HG03060 (cell line): ENCODE data around the gene TFR2.

ENCODE experiments used
- ATAC-seq: cut with Tn5 transposase; IDR thresholded peaks from one replicate; pipeline ENCODE4 v1.9.1; 2021; ENCODE audit warnings: low read depth, moderate number of reproducible peaks; ENCODE audit not compliant: unreplicated experiment

Gene TFR2

DNA sequence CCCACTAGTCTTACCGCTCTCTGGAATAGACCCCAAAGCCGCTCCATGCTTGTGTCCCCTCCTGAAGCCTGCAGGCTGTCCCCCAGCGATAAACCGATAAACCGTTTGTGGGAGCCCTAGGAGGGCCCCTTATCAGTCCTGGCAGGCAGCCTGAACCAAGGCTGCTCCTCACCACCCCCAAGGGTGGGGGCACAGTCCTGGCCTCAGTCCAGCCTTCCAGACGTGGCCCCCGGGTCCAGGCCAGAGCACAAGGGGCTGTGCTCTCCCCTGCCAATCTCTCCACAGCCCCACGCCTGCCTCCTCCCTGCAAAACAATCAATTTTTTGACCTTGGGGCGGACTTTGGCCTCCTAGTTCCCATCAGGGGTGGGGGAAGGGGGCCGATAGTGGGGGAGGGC lies at the start of gene TFR2:
Gene TFR2, minus strand, starts transcription at position 90 of the 397 bp plus-strand sequence. Its CDS starts 43 bp downstream, at position 47.
- no peak for ATAC-seq

DNA sequence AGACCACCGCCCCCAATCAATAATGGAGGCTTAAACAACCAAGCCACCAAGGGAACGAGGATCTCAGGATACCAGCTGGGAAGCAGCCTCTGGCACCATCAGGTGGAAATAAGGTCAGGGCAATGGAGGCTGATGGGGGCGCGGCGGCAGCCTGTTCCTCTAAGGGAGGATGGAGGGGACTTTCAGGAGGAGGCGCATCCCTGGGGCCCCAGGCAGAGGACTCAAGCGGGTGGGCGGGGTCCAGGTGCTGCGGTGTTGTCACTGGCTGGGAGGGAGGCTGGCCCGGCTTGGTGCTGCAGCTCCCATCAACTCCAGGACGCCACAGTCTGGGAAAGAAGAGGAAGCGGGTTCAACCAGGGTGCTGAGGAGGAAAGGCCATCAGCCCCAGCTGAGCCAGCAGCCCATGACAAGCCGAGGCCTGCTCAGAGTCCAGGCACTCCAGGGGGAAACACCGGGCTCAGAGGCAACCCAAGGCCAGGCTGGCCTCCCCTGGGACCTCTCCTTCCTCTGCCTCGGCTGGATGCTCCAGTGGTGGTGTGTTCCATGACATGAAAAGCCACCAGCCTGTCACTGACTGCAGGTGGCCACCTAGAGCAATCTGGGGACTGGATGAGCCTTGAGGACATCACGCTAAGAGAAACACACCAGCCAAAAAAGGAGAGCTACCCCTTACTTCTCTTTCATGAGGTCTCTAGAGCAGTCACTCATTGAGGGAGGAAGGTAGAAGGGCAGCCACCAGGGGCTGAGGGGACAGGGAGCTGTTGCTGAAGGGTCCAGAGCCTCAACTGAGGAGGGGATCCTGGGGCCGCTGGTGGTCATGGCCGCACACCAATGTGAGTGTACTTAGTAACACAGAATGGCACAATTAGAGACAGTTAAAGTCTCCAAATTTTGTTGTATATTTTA lies 48.1 kb upstream of the TFR2 start:
- no peak for ATAC-seq

DNA sequence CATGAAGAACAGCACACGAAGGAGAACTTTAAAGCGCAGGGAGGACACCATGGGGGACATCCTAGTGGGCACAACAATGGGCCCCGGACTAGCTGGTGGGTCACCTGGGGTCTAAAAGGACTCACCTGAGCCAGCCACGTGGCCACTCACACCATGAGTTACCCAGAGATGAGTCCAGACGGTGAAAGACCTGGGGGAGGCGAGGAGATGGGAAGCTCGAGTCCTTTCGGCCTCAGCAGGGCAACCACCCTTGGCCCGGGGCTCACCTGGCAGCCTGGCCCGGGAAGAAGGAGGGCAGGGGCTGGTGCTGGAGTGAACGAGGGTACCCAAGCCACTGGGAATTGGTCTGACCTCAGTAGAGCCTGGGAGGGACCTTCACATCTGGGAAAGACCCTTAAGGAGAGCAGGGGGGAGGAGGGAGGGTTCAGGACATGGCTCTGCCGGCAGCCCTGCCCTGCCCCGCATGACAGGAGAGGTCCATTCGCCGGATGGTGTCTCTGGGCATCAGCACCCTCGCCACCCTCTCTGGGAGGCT lies 47.0 kb upstream of the TFR2 start:
- no peak for ATAC-seq

DNA sequence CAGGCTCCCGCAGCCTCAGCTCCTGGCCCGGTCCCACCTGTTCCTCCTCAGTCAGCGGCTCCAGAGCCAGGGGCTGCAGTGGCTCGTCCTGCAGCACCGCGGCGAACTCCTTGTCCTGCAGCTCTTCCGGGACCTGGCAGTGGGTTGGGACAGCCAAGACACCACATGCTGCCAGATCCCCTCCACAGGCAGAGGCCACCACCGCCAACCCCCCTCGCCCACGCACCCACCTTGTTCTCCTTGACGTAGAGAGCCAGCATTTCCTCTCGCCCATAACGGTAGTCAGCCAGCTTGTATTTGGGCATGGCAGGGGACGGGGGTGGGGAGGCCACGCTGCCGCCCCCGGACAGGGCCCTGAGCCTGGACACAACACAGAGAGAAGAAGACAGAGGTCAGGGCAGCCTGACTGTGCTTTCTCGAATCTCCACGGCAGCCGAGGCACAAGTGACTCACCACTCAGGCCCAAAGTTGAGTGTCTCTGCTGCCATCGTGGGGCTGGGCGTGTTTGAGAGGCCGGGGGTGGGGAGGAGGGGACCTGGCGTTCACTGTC lies 46.5 kb upstream of the TFR2 start:
- ATAC-seq: no peak

DNA sequence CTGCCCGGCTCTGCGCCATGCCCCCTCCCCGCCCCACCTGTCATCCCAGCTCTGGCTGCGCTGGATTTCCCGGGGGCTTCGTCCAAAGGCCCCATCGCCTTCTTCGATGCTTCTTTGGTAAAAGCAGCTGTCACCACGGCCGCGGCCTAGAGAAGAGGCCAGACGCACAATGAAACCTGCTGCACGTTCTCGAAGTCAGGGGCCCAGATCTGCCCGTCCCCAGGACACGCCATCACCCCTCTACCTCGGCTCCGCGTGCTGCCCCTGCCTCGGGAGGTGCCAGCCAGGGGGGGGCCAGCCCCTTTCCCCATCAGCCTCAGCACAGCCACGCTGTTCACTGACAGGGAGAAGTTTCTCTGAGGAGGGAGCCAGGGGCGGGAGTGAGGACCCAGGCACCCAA lies 45.9 kb upstream of the TFR2 start:
- no peak for ATAC-seq

DNA sequence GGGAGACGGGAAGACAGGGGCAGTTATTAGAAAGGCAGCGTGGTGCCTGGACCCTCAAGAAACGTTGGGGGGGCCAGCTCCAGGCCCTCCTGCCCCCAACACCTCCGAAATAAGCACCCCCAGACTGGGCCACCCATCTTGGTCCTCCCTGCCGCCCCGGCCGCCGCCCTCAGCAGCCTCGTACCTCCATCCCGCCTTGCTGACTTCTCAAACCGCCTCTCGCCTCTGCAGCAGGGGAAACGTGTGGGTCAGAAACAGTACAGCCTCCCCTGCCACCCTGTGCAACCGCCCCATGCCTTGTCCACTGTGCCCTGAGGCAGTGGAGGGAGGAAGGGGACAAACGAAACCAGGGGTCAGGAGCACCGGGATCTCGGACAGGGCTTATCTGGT lies 45.5 kb upstream of the TFR2 start:
- no peak for ATAC-seq

DNA sequence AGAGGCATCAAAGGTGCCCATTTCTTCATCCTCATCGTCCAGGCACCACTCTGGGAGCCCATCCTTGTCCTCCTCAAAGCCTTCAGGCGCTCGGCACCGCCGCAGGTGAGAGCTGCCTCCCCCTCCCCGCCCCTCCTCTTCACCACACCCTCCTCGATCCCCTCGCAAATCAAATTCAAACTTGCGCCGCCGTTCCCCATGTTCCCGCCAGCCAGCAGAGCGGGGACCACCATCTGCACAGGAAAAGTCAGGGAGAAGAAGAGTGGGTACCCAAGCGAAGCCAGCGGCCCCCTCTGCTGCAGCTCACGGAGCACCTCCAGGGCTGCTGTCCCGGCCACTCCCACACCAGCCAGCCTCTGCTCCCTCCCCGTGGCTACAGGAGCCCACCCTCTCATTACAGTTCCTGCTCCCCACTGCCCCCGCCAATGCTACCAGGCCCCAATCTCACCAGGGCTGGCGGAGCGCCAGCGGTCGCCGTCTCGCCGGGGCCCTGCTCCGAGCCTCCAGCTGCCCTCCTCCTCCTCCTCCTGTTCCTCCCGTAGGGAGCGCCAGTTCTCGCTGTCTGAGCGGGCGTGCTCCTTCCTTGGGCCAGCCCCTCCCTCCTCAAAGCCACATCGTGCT lies 45.0 kb upstream of the TFR2 start:
- ATAC-seq: no peak

DNA sequence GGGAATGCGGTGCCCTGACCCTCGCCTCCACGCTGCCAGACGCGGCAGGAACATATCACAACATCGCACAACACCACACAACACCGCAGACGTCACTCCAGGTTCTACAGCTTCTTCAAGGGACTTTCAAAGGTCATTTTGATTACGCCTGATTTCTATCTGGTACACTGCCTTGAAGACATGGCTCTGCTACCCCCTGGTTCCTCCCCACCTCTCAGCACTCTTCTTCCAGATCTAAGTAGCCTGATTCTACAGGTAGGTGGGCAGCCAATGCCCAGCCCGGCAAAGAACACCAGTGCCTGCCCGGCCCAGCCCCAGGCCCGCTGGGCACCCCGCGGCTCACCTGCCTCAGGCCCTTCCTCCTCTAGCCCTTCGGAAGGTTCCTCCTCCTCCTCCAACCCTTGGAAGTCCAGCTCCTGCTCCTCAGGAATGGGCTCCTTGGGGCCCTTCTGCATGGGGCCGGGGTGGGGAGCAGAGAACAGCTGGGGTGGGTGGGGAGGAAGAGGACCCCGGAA lies 44.3 kb upstream of the TFR2 start:
- no peak for ATAC-seq

DNA sequence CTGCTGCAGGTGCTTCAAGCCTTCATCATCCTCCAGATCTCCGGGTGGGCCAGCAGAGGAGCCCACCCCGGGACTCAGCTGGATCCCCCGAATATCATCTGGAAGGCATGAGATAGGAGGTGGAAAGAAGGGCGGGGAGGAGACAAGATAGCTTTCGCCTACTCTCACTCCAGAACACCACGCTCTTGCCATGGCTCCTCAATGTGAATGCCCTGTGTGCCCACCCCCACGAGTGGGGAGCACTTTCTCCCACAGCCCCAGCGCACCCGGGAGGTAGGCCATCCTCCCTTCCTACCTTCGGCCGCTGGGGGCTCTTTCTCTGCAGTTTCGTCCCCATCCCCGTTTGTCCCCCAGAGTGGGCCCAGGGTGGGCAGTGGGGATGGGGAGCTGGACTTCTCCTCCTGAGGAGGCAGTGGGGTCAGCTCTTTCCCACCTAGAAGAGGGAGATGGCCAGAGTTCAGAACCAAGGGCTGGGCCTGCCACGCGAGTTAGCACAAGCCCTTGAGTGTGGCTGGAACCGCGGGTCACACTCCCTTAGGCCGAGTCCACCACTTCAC lies 43.8 kb upstream of the TFR2 start:
- ATAC-seq: no peak

DNA sequence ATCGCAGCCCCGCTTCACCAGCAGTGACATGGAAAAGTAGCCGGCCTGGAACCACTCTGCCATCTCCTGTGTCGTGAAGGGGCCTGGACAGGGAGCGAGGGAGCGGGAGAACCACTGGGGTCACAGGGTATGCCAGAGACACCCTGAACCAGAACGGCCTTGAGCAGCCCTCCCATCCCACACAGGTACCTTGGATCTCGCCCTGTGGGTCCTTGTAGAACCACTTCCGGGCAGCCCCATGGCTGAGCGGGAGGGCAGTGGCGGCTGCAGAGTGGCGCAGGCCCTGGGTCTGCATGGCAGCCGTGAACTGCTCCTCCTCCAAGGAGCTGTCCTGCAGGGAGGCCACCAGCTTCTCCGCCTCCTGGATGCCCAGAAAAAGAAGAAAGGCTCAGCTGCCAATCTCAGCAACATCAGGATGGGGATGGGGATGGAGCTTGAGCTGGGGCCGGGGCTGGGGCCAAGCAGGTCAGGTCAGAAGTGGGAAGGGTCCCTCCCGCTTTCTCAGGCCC lies 43.2 kb upstream of the TFR2 start:
- ATAC-seq: no peak

DNA sequence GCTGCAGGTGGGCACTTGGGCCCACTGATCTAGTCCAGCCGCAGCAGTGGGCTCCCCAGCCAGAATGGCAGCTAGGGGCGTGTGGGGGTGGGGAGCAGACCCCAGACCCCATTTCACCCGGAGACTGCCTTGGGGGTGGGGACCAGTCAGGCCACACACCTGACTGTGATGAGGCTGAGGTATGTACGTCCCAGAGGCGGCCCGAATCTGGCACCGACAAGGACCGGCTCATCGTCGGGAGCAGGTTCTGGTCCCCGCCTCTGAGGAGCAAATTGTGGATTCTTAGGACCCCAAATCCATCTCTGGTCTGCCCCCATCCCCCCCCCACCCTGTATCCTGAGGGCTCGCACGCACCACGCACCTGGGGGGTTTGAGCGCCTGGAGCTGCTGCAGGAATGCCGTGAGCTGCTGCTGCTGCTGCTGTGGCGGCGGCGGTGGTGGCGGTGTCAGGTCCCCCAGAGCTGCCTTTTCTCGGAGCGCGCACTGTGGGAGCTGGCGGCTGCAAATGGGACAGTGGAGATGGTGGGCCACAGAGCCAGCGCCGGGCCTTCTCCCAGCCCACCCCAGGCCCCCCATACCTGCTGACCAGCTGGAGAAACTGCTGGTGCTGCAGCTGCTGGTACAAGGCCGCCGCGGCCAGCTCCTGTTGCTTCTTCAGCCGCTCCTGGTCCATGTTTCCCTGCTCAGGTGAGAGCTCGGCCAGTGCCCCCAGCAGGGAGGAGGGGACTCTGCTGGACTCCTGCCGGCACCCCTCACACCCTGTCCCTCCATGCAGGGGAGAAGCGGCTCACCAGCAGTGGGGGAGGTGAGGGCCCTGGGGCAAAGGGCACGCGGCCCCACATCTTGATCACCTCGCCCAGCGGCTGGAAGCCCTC lies 42.5 kb upstream of the TFR2 start:
- ATAC-seq: no peak

DNA sequence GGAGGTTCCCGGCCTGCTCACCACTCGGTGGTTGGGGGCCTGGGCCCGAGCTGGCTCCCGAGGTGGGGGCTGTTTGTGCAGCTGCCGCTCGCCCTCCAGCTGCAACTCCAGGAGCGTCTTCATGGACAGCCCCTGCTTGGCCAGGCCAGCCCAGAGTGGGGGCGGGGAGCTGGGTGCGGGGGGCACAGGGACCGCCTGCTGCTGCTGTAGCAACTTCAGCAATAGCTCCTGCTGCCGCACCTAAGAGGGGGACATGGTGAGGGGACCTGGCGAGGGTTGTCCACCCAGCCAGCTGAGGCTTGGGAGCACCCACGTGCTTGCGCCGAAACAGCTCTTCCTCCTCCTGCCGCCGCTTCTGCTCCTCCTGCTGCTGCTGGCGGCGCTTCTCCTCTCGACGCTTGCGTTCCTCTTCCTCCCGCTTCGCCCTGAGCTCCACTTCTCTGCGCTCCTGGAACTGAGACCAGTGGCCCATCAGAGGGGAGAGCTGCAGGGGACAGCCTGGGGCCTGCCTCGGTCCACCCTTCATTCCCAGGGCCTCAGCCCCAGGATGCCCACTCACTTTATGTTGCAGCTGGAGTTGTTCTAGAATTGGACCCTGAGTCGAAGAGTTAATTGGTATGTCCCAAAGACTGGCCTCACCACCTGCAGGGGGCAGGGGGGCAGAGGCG lies 41.8 kb upstream of the TFR2 start:
- ATAC-seq: no peak

DNA sequence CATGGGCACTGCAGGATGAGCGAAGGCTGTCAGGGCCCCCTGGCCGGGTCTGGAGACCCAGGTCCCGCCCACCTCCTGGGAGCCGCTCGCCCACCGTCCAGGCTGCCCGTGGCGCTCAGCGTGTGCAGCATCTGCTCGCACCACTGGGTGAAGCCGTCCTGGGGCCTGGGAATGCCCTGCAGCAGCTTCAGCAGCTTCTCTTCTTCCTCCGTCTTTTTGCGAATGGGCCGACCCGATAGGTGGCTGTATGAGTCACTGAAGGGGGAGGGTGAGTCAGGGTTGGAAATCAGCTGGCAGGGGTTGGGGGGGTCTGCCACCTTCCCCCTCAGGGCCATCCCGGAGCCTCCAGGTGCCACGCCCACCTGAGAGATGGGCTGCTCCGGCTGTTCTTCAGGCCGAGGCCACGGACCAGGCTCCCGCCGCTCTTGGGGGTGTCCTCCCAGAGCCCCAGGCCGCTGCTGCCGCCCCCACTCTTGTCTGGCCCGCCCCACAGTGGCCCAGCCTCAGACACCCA lies 40.9 kb upstream of the TFR2 start:
- ATAC-seq: no peak

DNA sequence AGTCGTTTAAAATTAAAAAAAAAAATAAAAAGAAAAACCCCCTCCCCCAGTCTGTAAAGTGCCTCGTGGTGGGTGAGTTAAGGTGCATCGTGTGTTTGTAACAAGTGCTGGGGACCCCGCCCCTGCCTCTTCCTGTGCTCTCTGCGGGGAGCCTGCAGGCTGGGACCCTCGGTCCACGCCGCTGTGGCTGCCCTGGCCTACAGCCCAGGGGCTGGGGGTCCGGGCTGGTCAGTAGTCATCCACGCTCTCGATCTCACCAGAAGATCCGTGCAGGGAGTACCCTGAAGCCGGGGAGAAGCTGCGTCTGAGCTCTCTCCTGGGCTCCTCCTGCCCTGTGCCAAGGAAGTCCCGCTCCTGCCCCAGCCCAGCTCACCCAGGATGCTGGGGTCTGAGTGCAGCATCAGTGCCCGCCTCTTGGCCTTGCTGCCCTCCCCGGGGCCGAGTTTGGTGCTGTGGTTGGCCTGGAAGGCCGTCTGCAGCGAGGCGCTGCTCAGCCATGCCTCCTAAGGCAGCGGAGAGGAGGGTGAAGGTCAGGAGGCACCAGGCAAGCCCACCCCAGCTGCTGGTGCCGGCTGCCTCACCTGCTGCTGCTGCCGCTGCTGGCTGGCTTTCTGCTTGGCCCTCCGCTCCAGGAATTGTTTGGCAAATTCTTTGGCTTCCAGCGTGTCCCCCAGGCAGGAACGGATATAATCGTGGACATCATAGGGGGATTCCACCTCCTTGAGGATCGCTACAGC lies 40.3 kb upstream of the TFR2 start:
- no peak for ATAC-seq

DNA sequence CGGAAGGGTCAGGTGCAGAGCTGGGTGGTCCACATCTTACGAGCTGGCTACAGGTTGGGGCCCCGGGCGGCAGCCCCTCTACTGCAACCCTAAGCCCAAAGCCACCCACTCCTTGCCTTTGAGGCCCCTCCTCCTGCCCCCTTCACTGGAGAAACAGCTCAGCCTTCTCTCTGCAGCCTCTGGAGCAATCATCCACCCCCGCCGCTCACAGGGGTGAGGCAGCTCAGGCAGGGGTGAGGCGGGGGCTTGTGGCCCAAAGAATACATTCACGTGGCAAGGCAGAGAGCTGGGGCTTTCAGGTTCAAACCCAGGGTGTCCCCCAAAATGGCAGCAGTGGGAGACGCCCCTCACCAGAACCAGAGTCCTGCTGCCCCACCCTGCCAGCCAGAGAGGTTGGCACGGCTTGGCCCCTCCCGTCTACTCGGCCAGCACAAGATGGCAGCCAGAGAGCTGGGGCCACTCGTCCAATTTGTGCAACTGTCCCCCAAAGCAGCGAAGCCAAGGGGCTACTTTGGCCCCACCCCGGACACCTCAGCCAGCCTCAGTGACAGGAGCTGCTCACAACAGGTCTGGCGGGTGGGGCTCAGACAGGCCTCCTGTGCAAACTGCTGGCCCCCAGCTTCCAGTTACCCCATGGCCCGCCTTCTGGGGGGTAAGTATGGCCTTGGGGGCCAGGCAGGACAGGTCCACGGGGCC lies 39.4 kb upstream of the TFR2 start:
- ATAC-seq: no peak

DNA sequence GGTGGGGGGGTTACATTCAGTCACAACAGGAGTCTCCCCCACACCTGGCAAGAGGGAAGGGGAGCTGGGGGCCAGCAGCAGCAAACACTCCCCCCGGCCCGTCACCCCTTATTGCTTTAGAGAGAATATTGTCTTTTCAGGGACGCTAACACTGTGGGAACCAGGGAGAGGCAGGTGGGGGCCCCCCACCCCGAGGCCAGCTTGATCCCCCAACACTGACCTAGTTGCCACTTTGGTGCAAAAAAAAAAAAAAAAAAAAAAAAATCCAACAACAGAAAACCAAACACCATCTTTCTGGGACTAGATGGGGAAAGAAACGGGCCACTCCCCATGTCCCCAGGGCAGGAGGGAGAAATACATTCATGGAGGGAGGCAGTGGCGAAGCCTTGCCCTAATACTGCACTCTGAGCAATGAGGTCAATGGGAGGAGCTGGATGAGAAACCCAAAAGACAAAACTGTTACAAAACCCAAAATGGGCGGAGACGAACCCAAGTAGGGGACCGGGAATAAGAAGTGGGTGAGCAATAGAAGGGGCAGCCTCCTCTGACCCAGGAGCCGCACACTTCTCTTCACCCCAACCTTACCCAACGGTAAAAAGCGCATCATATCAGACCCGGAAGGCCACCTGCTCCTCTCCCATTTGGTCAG lies 38.7 kb upstream of the TFR2 start:
- no peak for ATAC-seq
